ENCODE data around the gene HACD2. TPM values are rescaled to one million over a fixed set of nuclear protein-coding genes. Genes with fewer than 3 reads are reported as not detected.

Gene HACD2
- total RNA-seq, 1 experiment from 2014 or later: 43.0 TPM

GRCh38 chr3:123634149-123635051, 49.5 kb upstream of the HACD2 start (continued):
- TF ChIP-seq ZBTB33 (IDR thresholded peaks at IDR 0.05; ENCODE audit: extremely low read depth, insufficient replicate concordance, low read length) (no peak), POLR2A (IDR thresholded peaks at IDR 0.05; ENCODE audit: borderline replicate concordance, extremely low read depth, insufficient read depth, insufficient read length) (no peak), JUND (IDR thresholded peaks at IDR 0.05) (no peak)

- RAD21 ChIA-PET (ENCODE audit: low non-redundant PET in 1 of 2, low total read pairs in 2 of 2, uncharacterized antibody in 2 of 2, unreplicated experiment in 2 of 2): no interaction called here
- Histone ChIP-seq H3K9me3 (ENCODE audit: control insufficient read depth in 1 of 2, insufficient read depth in 1 of 2, low read depth in 1 of 2, low read length in 2 of 2) (no peaks in the 10 kb centered on the region), H2AFZ (ENCODE audit: low read depth, low read length, poor library complexity, severe bottlenecking) (no peak overlapping the region), H3K4me1 (ENCODE audit: control insufficient read depth in 1 of 2, insufficient read depth in 2 of 2, low read length in 2 of 2) (peaks cover 0 to 12% of the 10 kb centered on the region in 2 experiments; a peak in 2 of 4 replicates), H3K9me2 (ENCODE audit: insufficient read depth) (no peaks in the 10 kb centered on the region), H3K27me3 (ENCODE audit: insufficient read depth, low read length) (no peaks in the 10 kb centered on the region), H3K4me3 (replicated peaks in 1 of 2; ENCODE audit: low read depth in 1 of 2, low read length in 2 of 2) (no peak overlapping the region), H3K9ac (ENCODE audit: low read length) (no peak overlapping the region), H3K79me2 (ENCODE audit: insufficient read depth, low read length) (no peaks in the 10 kb centered on the region), H3K36me3 (ENCODE audit: control insufficient read depth in 1 of 2, insufficient read depth in 2 of 2, low read length in 2 of 2) (no peaks in the 10 kb centered on the region), H3K4me2 (ENCODE audit: low read length) (no peak overlapping the region), H4K20me1 (ENCODE audit: insufficient read depth) (no peaks in the 10 kb centered on the region), H3K27ac (ENCODE audit: low read depth, low read length) (no peak overlapping the region)
- DNase-seq (ENCODE audit: low read depth, low spot score): no peak
- ATAC-seq: no peak
- CTCF ChIA-PET: interaction anchor here (0.6 to 2.5 kb wide), 2 partner anchors 8 to 90 kb away, joined by 3 to 9 read pairs; no protein-coding TSS in a partner anchor
- TF ChIP-seq ZFX (IDR thresholded peaks at IDR 0.05) (no peak), SIN3A (IDR thresholded peaks at IDR 0.05; ENCODE audit: low read depth) (no peak), ZNF274 (IDR thresholded peaks at IDR 0.05; ENCODE audit: low read depth, low read length) (no peak), CBX3 (IDR thresholded peaks at IDR 0.05; ENCODE audit: low read depth) (no peak), SRF (IDR thresholded peaks at IDR 0.05; ENCODE audit: low read depth) (no peak), CTCF (IDR thresholded peaks at IDR 0.05 in 2 of 3, conservative IDR thresholded peaks at IDR 0.05 in 1 of 3; ENCODE audit: borderline replicate concordance in 1 of 3, insufficient read depth in 1 of 3, low read depth in 2 of 3, low read length in 2 of 3) (no peak), ELF1 (IDR thresholded peaks at IDR 0.05; ENCODE audit: borderline replicate concordance, low read depth) (no peak)
- POLR2A ChIA-PET: no interaction called here
- intact Hi-C loops (cut with micrococcal nuclease): no loop called here
- no TSS peak for BruUV-seq (replicated peaks)
Measured at GRCh38 chr3:123633530-123633929, 48.7 kb upstream of the HACD2 start.

Measured in HCT116 (cell line).